GDM1 (cell line): Measurements from ENCODE around the gene IL25.
"Not testable (repeated sequence)": the region's sequence is repeated elsewhere in the genome, so short reads cannot be mapped to it uniquely, and the experiment has no call there.

Source experiments
- DNase-seq: peaks from one replicate; lab custom pipeline; 2025; lab: John Stamatoyannopoulos, UW

The IL25 gene

GRCh38 chr14:23411563-23412525 is 39.2 kb downstream of the IL25 start:
- DNase-seq, result no peak

- DNase-seq, result no peak
Measured at GRCh38 chr14:23413681-23414080, 41.1 kb downstream of the IL25 start.

GRCh38 chr14:23414254-23414653 is 41.6 kb downstream of the IL25 start:
- no peak for DNase-seq

- DNase-seq, result no peak
Measured at GRCh38 chr14:23414906-23415820, 42.6 kb downstream of the IL25 start.

GRCh38 chr14:23415821-23416778 is 43.5 kb downstream of the IL25 start:
- no peak for DNase-seq

GRCh38 chr14:23416801-23417200 is 44.2 kb downstream of the IL25 start:
- DNase-seq, result no peak

GRCh38 chr14:23417269-23417668 is 44.7 kb downstream of the IL25 start:
- not testable (repeated sequence) for DNase-seq

GRCh38 chr14:23418021-23418420 is 45.4 kb downstream of the IL25 start:
- DNase-seq, result no peak

- DNase-seq, result not testable (repeated sequence)
Measured at GRCh38 chr14:23419646-23420045, 47.0 kb downstream of the IL25 start.

- no peak for DNase-seq
Measured at GRCh38 chr14:23421594-23421993, 49.0 kb downstream of the IL25 start.

GRCh38 chr14:23423657-23424056 is 51.0 kb downstream of the IL25 start:
- no peak for DNase-seq

- no peak for DNase-seq
Measured at GRCh38 chr14:23425169-23425568, 52.6 kb downstream of the IL25 start.

- not testable (repeated sequence) for DNase-seq
Measured at GRCh38 chr14:23425798-23426197, 53.2 kb downstream of the IL25 start.
